Panc1 (cell line): Measurements from ENCODE around the gene TBXAS1. TPM values are rescaled to one million over a fixed set of nuclear protein-coding genes. Genes with fewer than 3 reads are reported as not detected.

Source experiments
- ATAC-seq: fragments of 200-7000 bp; cut with Tn5 transposase; 2 replicates; pipeline ENCODE4 v1.9.1; 2020; ENCODE audit warnings: mild to moderate bottlenecking, moderate library complexity
- BruUV-seq: library from RNA; stranded (reverse); fragments of 400-500 nt; replicated peaks from 2 replicates; lab custom pipeline; 2021; lab: Mats Ljungman, UMichigan
- CTCF ChIA-PET: fragments of 300-600 bp; sonication (Branson Sonifier 250); formaldehyde crosslinking; loops from one replicate; lab custom pipeline; 2022; ENCODE audit warnings: antibody characterized with exemption; lab: Charles Lee
- POLR2A ChIA-PET: fragments of 300-600 bp; sonication (Branson Sonifier 250); formaldehyde crosslinking; loops from one replicate; lab custom pipeline; 2022; ENCODE audit warnings: antibody characterized with exemption; lab: Charles Lee
- DNase-seq: peaks from one replicate; pipeline ENCODE4 v3.0.0-alpha.2; 2010; ENCODE audit warnings: low read depth, low spot score
- H3K27ac ChIP-seq: 2 replicates; pipeline ENCODE4 v1.5.1; 2011; ENCODE audit warnings: mild to moderate bottlenecking, low read length, inconsistent platforms
- H3K27me3 ChIP-seq: fragments of 200-500 bp; sonication (Bioruptor generic); 2 replicates; pipeline ENCODE4 v1.6.0; 2014; ENCODE audit warnings: low read length, inconsistent platforms; ENCODE audit not compliant: control insufficient read depth, insufficient read depth
- H3K36me3 ChIP-seq: fragments of 200-500 bp; sonication (Bioruptor generic); 2 replicates; pipeline ENCODE4 v1.5.1; 2014; ENCODE audit warnings: inconsistent platforms, mild to moderate bottlenecking, low read length, moderate library complexity; ENCODE audit not compliant: control insufficient read depth, insufficient read depth
- H3K4me1 ChIP-seq: 2 replicates; pipeline ENCODE4 v1.5.1; 2011; ENCODE audit warnings: inconsistent platforms, mild to moderate bottlenecking, low read length, moderate library complexity; ENCODE audit not compliant: control insufficient read depth, insufficient read depth
- H3K4me3 ChIP-seq, 2 experiments: 2 replicates each; pipeline ENCODE4 v1.5.1; 2011 to 2012; ENCODE audit warnings: low read depth in 2 of 2, low read length in 2 of 2, mild to moderate bottlenecking in 2 of 2, inconsistent platforms in 1 of 2, moderate library complexity in 1 of 2
- H3K9me3 ChIP-seq: fragments of 200-500 bp; sonication (Bioruptor generic); 2 replicates; pipeline ENCODE4 v1.5.1; 2014; ENCODE audit warnings: low read depth, mild to moderate bottlenecking, inconsistent platforms, low read length, moderate library complexity; ENCODE audit not compliant: control insufficient read depth, insufficient read depth
- POLR2AphosphoS5 ChIP-seq: IDR thresholded peaks from 2 replicates; pipeline ENCODE4 v1.6.1; 2012; ENCODE audit warnings: mild to moderate bottlenecking, low read depth, low read length, moderate library complexity
- SIN3A ChIP-seq: IDR thresholded peaks from 2 replicates; pipeline ENCODE4 v1.6.1; 2012; ENCODE audit warnings: low read depth, mild to moderate bottlenecking, low read length, moderate library complexity, borderline replicate concordance; ENCODE audit not compliant: insufficient read depth
- TCF7L2 ChIP-seq: IDR thresholded peaks from 2 replicates; pipeline ENCODE4 v1.6.1; 2011; ENCODE audit warnings: mild to moderate bottlenecking, low read depth, low read length, inconsistent platforms
- in situ Hi-C: cut with HindIII; loops from 2 replicates; pipeline ENCODE4 v1.10.0; 2016; ENCODE audit warnings: low sequenced_read_pairs, low pct_unique_long_range_greater_than_20kb
- intact Hi-C: fragments of 100-400 bp; cut with micrococcal nuclease; formaldehyde crosslinking; loops from one replicate; pipeline ENCODE4 v1.10.0; 2022; ENCODE audit not compliant: unreplicated experiment
- total RNA-seq: library from RNA; stranded (reverse); gene quantifications from one replicate; pipeline ENCODE4 v1.2.1, GENCODE V29; 2021; ENCODE audit not compliant: unreplicated experiment
- TF ChIP-seq, protein P1 (sequence below), 2 experiments: IDR thresholded peaks; 2 replicates each; pipeline ENCODE4 v1.6.1; 2011 to 2012; ENCODE audit warnings: low read depth in 2 of 2, control low read depth in 1 of 2, low read length in 1 of 2, mild to moderate bottlenecking in 1 of 2, moderate library complexity in 1 of 2; ENCODE audit not compliant: insufficient read depth in 1 of 2
- TF ChIP-seq, protein P2 (sequence below): fragments of 450-650 bp; IDR thresholded peaks from 2 replicates; pipeline ENCODE4 v1.5.1; 2017; ENCODE audit warnings: mild to moderate bottlenecking

TBXAS1 gene
- total RNA-seq, 1 experiment from 2014 or later: 4.4 TPM

DNA sequence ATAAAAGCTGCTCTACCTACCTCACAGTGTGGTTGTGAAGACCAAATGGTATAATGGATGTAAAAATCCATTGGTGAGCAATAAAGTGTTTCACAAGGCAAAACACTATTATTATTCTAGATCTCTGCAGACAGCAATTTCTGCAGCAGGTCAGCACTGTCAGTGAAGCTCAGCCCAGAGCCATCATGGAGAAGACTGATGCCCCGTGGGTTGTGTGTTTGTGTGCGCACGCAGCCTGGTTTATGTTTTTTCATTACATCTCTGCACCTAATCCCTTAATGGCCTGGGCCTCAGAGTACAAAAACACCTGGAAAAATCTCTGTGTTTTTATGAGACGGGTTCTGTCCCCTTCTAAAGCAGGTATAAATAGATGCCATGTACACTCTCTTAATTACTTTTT, 169.5 kb downstream of the TBXAS1 start:
- Histone ChIP-seq H3K36me3 (no peaks in the 10 kb centered on the region), H3K4me3 (no peak overlapping the region), H3K9me3 (no peaks in the 10 kb centered on the region), H3K27me3 (no peaks in the 10 kb centered on the region), H3K4me1 (no peaks in the 10 kb centered on the region), H3K27ac (no peak overlapping the region)
- in situ Hi-C loops: no loop called here
- TF ChIP-seq, protein P1, sequence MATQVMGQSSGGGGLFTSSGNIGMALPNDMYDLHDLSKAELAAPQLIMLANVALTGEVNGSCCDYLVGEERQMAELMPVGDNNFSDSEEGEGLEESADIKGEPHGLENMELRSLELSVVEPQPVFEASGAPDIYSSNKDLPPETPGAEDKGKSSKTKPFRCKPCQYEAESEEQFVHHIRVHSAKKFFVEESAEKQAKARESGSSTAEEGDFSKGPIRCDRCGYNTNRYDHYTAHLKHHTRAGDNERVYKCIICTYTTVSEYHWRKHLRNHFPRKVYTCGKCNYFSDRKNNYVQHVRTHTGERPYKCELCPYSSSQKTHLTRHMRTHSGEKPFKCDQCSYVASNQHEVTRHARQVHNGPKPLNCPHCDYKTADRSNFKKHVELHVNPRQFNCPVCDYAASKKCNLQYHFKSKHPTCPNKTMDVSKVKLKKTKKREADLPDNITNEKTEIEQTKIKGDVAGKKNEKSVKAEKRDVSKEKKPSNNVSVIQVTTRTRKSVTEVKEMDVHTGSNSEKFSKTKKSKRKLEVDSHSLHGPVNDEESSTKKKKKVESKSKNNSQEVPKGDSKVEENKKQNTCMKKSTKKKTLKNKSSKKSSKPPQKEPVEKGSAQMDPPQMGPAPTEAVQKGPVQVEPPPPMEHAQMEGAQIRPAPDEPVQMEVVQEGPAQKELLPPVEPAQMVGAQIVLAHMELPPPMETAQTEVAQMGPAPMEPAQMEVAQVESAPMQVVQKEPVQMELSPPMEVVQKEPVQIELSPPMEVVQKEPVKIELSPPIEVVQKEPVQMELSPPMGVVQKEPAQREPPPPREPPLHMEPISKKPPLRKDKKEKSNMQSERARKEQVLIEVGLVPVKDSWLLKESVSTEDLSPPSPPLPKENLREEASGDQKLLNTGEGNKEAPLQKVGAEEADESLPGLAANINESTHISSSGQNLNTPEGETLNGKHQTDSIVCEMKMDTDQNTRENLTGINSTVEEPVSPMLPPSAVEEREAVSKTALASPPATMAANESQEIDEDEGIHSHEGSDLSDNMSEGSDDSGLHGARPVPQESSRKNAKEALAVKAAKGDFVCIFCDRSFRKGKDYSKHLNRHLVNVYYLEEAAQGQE (IDR thresholded peaks at IDR 0.05; ENCODE audit: insufficient read depth in 1 of 2, low read depth in 2 of 2, low read length in 1 of 2): no peak
- no TSS peak for BruUV-seq
- CTCF ChIA-PET: interaction anchor here (1.0 to 1.9 kb wide), 2 partner anchors 353 to 380 kb away, joined by 4 to 7 read pairs; no protein-coding TSS in a partner anchor
- DNase-seq: no peak
- ATAC-seq: no peak
- POLR2A ChIA-PET: no interaction called here
- intact Hi-C loops: no loop called here

DNA sequence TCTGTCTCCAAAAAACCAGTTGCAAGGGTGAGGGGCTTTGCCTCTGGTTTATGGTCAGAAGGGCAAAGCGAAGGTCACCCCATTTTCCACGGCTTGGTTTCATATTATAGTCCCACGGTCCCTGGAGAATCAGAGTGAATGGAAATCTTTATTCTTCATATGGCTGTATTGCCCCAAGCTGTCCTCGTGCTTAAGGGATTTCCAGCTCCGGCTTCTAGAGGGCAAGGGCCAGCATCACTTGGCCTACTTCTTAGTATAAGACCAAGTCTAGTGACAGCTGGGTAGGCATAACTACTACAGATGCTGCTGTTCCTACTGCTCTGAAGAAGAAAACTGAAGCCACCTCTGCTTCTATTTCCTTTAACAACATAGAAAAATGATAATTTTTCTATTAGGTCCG, 170.5 kb downstream of the TBXAS1 start:
- no peak overlapping the region for H3K4me3 ChIP-seq
- no peak for DNase-seq
- H3K27ac ChIP-seq: no peak overlapping the region
- in situ Hi-C loops (no loop called here), intact Hi-C loops (no loop called here)
- no peaks in the 10 kb centered on the region for H3K9me3 ChIP-seq
- POLR2A ChIA-PET: no interaction called here
- no peaks in the 10 kb centered on the region for H3K36me3 ChIP-seq
- no peak for ATAC-seq
- H3K27me3 ChIP-seq: no peaks in the 10 kb centered on the region
- TF ChIP-seq, protein P2, sequence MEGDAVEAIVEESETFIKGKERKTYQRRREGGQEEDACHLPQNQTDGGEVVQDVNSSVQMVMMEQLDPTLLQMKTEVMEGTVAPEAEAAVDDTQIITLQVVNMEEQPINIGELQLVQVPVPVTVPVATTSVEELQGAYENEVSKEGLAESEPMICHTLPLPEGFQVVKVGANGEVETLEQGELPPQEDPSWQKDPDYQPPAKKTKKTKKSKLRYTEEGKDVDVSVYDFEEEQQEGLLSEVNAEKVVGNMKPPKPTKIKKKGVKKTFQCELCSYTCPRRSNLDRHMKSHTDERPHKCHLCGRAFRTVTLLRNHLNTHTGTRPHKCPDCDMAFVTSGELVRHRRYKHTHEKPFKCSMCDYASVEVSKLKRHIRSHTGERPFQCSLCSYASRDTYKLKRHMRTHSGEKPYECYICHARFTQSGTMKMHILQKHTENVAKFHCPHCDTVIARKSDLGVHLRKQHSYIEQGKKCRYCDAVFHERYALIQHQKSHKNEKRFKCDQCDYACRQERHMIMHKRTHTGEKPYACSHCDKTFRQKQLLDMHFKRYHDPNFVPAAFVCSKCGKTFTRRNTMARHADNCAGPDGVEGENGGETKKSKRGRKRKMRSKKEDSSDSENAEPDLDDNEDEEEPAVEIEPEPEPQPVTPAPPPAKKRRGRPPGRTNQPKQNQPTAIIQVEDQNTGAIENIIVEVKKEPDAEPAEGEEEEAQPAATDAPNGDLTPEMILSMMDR: no peak
- no peak for TF ChIP-seq POLR2AphosphoS5
- no peak for TF ChIP-seq TCF7L2
- TF ChIP-seq SIN3A: no peak
- TF ChIP-seq, protein P1 (IDR thresholded peaks at IDR 0.05; ENCODE audit: insufficient read depth in 1 of 2, low read depth in 2 of 2, low read length in 1 of 2): no peak
- CTCF ChIA-PET: interaction anchor here (0.9 to 1.9 kb wide), 3 partner anchors 354 to 397 kb away, joined by 4 to 7 read pairs (median 4); no protein-coding TSS in a partner anchor
- peaks cover 4% of the 10 kb centered on the region; the same call in 1 of the 2 replicates for H3K4me1 ChIP-seq
- no TSS peak for BruUV-seq
